ENCODE measurements around the gene SH3BP1.
"Not testable (repeated sequence)": the region's sequence is repeated elsewhere in the genome, so short reads cannot be mapped to it uniquely, and the experiment has no call there.

DNA sequence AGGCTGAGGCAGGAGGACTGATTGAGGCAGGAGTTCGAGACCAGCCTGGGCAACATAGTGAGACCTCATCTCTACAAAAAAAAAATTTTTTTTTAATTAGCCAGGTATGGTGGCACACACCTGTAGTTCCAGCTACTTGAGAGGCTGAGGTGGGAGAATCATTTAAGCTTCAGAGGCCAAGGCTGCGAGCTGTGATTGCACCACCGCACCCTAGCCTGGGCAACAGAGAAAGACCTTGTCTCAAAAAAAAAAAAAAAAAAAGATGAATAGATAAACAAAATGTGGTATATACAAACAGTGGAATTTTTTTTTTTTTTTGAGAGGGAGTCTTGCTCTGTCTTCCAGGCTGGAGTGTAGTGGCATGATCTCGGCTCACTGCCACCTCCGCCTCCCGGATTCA is 48.4 kb upstream of the SH3BP1 start:
- not testable (repeated sequence) for TF ChIP-seq CTCF, POLR2A, POLR2AphosphoS5 (IDR thresholded peaks at IDR 0.05)

All from gastroesophageal sphincter (tissue), 3 donors.